NB4 (cell line): ENCODE data around the gene PRRT1B.

ENCODE experiments used
- CTCF ChIP-seq: IDR thresholded peaks from one replicate; pipeline ENCODE4 v1.5.1; 2012; ENCODE audit warnings: low read depth, low read length
- MYC ChIP-seq: IDR thresholded peaks from 2 replicates; pipeline ENCODE4 v1.6.1; 2011; ENCODE audit warnings: low read depth, low read length

- TF ChIP-seq CTCF: no peak
- no peak for TF ChIP-seq MYC
Observed at GRCh38 chr9:131545003-131545785, at the start of gene PRRT1B.
